Measurements from ENCODE around the gene PMEPA1. TPM values are rescaled to one million over a fixed set of nuclear protein-coding genes. Genes with fewer than 3 reads are reported as not detected.

Gene PMEPA1
- total and polyA plus RNA-seq, 10 of the 15 experiments (the other 5 are each of a cell fraction or from before 2014, with no cell fraction given), result 0.02 to 0.10 (median 0.04) TPM; not detected in 3

DNA sequence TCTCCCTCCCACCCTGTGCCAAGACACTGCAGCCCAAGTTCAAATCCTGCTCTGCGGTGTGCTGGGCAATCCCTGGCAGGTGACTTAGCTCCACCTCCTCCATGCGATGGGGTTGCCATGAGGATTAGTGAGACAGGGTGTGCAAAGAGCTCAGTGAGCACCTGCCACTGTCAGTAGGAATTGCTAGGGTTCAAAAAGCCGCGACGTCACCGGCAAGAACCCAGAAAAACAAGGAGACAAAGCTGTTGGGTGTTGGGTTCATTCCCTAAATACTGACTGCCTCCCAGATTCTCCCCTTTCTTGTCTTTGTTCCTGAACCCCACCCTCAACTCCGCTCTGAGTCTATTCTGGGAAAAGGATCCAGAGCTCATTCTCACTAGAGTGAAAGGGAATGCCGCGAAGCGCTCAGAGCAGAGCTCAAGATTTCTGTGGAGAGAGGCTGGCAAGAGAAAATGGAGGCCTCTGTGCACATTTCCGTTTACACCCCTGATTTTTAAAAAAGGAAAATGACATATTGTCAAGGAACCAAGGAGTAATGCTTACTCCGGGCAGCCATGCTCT is 13.3 kb downstream of the PMEPA1 start:
- peaks cover 0 to 7% of the 10 kb centered on the region in 2 experiments; a peak in 1 of 4 replicates for H3K27me3 ChIP-seq (replicated peaks in 1 of 2; ENCODE audit: control insufficient read depth in 2 of 2, insufficient read depth in 2 of 2, low read length in 1 of 2)

More for the DNA sequence above, 13.3 kb downstream of the PMEPA1 start:
- DNase-seq (ENCODE audit: low read depth, low spot score), result no peak
- H3K4me1 ChIP-seq (ENCODE audit: control insufficient read depth, insufficient read depth, low read length), result peaks cover 7% of the 10 kb centered on the region; the same call in 1 of the 2 replicates
- WGBS (ENCODE audit: insufficient coverage, insufficient replicate concordance, low lambda C conversion rate, missing lambda C conversion rate), result 76% methylated on average over 12 of the region's 12 CpGs
- no peak for TF ChIP-seq EP300 (IDR thresholded peaks at IDR 0.05; ENCODE audit: borderline replicate concordance in 1 of 2, control insufficient read depth in 1 of 2, low read depth in 2 of 2, low read length in 2 of 2)
- TF ChIP-seq MTA2 (IDR thresholded peaks at IDR 0.05; ENCODE audit: low read depth), result no peak
- no peak for TF ChIP-seq KLF5 (IDR thresholded peaks at IDR 0.05; ENCODE audit: partially characterized antibody)
- TF ChIP-seq IRF4 (IDR thresholded peaks at IDR 0.05; ENCODE audit: low read depth, low read length), result no peak
- no peak for TF ChIP-seq RELB (IDR thresholded peaks at IDR 0.05; ENCODE audit: low read depth)
- no peak for TF ChIP-seq ZNF384 (IDR thresholded peaks at IDR 0.05; ENCODE audit: borderline replicate concordance, low read depth, low read length)
- no TSS peak for BruUV-seq (replicated peaks)
- intact Hi-C loops (cut with micrococcal nuclease; ENCODE audit: unreplicated experiment), result no loop called here
- no peaks in the 10 kb centered on the region for H3K79me2 ChIP-seq (ENCODE audit: control insufficient read depth, insufficient read depth, low read length)
- no peak overlapping the region for H3K9ac ChIP-seq (ENCODE audit: control insufficient read depth, insufficient read depth, low read length)
- no peak overlapping the region for H3K27ac ChIP-seq (ENCODE audit: control insufficient read depth, insufficient read depth)
- SMC1A ChIA-PET (ENCODE audit: uncharacterized antibody, unreplicated experiment), result no interaction called here
- H2AFZ ChIP-seq (ENCODE audit: control insufficient read depth, low read depth, low read length), result no peak overlapping the region
- no peaks in the 10 kb centered on the region for H3K9me3 ChIP-seq (replicated peaks; ENCODE audit: control insufficient read depth, insufficient read depth, low read length)
- POLR2A ChIA-PET, result no interaction called here
- ATAC-seq, result no peak
- H4K20me1 ChIP-seq (ENCODE audit: control insufficient read depth, insufficient read depth), result no peaks in the 10 kb centered on the region
- no peak overlapping the region for H3K4me2 ChIP-seq (ENCODE audit: control insufficient read depth, insufficient read depth)
- in situ Hi-C loops (cut with MboI), result no loop called here
- no peak overlapping the region for H3K4me3 ChIP-seq
- RAD21 ChIA-PET (ENCODE audit: unreplicated experiment), result no interaction called here
- no peak for FAIRE-seq
- CTCF ChIA-PET, result interaction anchor here (1.4 kb wide), 1 partner anchor 198 kb away, joined by 3 read pairs; no protein-coding TSS in a partner anchor
- H3K36me3 ChIP-seq (ENCODE audit: control insufficient read depth in 2 of 2, insufficient read depth in 2 of 2, low read length in 1 of 2), result no peaks in the 10 kb centered on the region
